B cell (primary cell): Measurements from ENCODE around the gene LIX1.

Experiments
- EZH2 ChIP-seq: IDR thresholded peaks from 2 replicates; pipeline ENCODE4 v1.6.1; 2012; ENCODE audit warnings: borderline replicate concordance, low read depth, mild to moderate bottlenecking, moderate library complexity, low read length; ENCODE audit not compliant: insufficient read depth, poor library complexity, severe bottlenecking
- TF ChIP-seq, protein P1 (sequence below): fragments of 200-600 bp; IDR thresholded peaks from one replicate; pipeline ENCODE4 v1.8.0; 2022; ENCODE audit warnings: antibody characterized with exemption, mild to moderate bottlenecking

DNA sequence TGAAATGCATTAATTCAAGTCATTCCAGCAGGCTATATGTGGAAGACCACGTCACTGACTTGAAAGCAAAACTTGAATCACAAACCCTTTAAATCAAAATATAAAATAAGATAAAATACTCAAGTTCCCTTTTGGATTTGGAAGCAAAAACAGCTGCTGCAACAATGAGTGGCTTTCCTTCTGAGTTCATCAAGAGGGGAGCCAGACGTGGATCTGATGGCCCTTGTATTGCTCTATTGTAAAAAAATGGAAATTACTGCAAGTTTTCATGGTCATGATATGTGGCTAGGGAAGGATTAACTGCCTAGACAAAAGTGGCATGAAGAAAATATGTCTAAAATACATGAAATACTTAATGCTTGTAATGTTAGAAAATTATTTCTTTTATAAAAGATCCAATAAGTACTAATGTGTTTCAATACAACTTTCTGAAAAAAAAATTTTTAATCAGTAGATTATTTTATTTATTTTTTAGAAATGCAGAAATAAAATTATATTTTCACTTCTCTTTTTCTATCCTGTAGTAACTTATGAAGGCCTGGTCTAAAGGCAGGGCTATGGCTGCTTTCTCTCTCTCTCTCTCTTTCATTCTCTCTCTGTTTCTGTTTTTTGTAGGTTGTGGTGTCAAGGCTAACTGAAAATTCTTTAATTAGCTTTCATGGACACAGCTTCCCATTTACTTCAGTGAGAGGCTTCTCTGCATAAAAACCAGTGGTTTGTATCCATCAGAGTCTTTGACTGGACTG lies 24.0 kb downstream of the LIX1 start:
- TF ChIP-seq, protein P1, sequence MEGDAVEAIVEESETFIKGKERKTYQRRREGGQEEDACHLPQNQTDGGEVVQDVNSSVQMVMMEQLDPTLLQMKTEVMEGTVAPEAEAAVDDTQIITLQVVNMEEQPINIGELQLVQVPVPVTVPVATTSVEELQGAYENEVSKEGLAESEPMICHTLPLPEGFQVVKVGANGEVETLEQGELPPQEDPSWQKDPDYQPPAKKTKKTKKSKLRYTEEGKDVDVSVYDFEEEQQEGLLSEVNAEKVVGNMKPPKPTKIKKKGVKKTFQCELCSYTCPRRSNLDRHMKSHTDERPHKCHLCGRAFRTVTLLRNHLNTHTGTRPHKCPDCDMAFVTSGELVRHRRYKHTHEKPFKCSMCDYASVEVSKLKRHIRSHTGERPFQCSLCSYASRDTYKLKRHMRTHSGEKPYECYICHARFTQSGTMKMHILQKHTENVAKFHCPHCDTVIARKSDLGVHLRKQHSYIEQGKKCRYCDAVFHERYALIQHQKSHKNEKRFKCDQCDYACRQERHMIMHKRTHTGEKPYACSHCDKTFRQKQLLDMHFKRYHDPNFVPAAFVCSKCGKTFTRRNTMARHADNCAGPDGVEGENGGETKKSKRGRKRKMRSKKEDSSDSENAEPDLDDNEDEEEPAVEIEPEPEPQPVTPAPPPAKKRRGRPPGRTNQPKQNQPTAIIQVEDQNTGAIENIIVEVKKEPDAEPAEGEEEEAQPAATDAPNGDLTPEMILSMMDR, result no peak
- no peak for TF ChIP-seq EZH2
